Ureter (tissue), 1 donor: Measurements from ENCODE around the gene RAET1L. TPM values are rescaled to one million over a fixed set of nuclear protein-coding genes. Genes with fewer than 3 reads are reported as not detected.
"Not testable (repeated sequence)": the region's sequence is repeated elsewhere in the genome, so short reads cannot be mapped to it uniquely, and the experiment has no call there.

Experiments used
- DNase-seq: peaks from one replicate; pipeline ENCODE4 v3.0.0-alpha.2; 2020; ENCODE audit warnings: low spot score
- total RNA-seq: library from RNA; stranded (reverse); gene quantifications from one replicate; pipeline ENCODE4 v1.2.4, GENCODE V29; 2023
- donor health status: DM: yes; HTN: yes; CAD: no.

Gene RAET1L
- total RNA-seq, 1 donor from 2014 or later: not detected

DNA sequence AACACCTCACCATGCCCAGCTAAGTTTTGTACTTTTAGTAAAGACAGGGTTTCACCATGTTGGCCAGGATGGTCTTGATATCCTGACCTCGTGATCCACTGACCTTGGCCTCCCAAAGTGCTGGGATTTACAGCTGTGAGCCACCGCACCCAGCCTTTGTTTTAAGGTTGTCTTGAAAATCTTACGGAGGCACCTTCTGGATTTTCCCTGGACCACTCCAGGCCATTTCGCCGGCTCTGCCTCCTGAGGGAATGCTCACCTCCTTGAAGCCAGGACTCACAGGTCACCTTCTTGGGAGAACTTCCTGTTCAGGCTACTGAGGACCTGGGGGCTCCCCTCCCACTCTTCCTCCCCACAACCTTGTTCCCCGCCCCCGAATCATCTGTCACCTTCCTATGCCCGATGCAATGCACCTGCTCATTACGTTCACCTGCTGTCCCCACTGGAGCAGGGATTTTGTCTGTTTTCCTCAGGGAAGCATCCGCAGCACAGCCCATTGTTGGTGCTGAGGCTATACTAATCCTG, 19.4 kb upstream of the RAET1L start:
- no peak for DNase-seq

- DNase-seq: no peak
Measured at GRCh38 chr6:150043501-150044412, 18.4 kb upstream of the RAET1L start.

- DNase-seq: no peak
Measured at GRCh38 chr6:150043096-150043495, 17.8 kb upstream of the RAET1L start.

- no peak for DNase-seq
Measured at GRCh38 chr6:150038202-150039062, 13.1 kb upstream of the RAET1L start.

DNA sequence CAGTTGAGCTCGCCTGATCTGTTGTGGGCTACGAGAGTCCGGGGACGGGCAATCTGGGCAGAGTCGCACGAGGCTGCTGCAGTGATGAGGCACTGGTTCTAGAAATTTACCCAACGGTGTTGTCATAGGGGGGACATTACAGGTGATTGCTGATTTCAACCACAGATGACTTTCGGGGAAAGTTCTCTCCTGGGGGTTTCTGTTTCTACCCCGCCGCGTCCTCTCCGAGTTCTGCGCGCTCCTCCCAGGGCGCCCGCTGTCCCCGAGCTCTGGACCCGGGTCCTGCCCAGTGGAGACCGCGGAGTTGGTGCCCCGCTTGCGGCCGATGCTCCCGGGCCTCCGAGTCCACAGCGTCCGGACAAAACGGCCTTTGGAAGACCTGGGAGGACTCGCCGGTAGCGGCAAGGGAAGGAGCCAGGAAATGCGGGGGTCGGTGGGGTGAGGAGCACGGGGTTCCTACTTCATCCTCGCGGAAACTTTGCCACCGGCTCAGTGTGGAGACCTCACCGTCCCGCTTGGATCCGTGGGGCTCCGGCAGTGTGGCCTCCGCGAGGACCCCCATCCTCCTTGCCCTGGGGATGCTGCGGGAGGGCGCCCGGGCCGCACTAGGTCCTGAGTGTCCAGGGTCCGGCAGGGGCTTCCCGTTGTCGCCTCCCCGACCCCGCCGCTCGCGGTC, 12.3 kb upstream of the RAET1L start:
- no peak for DNase-seq

DNA sequence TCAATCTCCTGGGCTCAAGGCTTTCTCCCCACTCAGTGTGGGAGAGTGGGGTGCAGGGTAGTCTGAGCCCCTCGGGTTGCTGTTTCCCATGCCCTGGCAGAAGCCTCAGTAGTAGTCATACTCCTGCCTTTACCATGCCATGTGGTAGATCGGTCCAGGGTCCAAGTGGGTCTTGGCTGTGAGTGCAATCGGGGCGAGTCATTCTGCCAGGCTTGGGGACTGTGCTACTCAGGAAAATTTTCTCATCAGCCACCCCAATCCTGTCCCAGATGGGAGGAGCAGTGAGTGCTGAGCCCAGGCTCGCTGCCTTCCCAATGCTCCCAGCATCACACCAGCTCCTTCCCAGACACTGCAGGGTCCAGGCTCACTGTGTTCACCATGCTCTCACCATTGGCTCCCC, 10.7 kb upstream of the RAET1L start:
- DNase-seq: no peak

DNA sequence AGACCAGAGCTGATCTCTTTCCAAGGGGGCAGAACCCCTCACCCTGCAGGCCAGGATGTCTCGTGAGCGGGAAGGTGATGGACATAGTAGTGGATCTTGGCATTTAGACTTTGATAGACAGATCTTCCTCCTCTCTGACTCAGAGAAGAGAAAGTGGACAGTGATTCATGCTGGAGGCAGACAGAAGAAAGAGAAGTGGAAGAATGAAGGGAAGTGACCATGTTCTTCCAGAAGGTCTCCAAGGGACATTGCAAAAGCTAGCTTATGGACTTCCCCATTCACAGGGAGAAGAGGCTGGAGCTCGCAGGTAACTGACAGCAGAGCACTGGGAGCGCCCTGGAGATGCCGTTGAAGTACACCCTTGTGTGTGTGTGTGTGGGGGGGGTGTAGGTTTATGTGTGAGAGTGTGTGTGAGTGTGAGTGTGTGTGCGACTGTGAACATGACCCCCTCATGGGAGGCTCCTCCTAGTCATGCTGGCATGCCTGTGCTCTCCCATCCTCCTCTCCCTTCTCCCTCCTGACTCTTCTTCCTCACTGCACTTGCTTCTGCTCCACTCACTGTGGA, 8.0 kb upstream of the RAET1L start:
- no peak for DNase-seq

GRCh38 chr6:150032598-150032997, 7.3 kb upstream of the RAET1L start:
- DNase-seq: no peak

- no peak for DNase-seq
Measured at GRCh38 chr6:150030611-150031010, 5.3 kb upstream of the RAET1L start.

DNA sequence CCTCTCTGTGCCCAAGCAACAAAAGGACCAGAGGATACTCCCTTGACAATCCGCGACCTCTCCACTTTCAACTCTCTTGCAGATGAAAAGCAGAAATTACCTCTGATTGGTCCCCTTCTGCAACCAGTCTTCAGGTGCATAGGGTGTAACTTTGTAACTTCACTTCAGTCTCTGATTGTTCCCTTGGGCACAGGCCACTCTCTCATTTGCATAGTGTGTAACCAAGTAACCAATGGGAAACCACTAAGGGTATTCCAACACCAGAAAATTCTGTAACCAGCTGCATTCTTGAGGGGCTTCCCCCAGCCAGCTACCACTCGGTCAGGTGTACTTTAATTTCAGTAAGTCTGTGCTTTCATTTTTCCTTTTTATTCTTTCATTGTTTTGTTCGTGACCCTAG, 4.4 kb upstream of the RAET1L start:
- DNase-seq: no peak

GRCh38 chr6:150029276-150029675, 3.9 kb upstream of the RAET1L start:
- DNase-seq: no peak

DNA sequence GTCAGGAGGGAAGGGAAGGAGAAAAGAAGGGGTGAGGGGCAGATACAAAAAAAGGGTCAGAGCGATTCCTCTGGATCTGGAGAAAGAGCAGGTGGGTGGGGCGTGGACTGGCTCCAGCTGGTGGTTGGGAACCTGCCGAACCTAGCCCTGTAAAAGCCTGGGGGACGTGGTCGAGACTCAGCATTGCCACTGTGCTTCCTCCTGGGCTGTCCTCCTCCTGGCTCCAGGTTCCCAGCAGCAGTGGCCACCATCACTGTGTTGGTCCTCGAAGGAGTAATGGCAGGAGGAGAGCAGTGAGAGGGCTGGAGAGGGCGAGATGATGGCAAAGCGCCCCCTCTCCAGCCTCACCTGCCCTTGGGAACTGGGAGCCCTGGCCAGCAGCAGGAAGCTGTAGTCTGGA, 3.5 kb upstream of the RAET1L start:
- DNase-seq: no peak

- no peak for DNase-seq
Measured at GRCh38 chr6:150027806-150028565, 2.7 kb upstream of the RAET1L start.

- no peak for DNase-seq
Measured at GRCh38 chr6:150026976-150027805, 1.9 kb upstream of the RAET1L start.

GRCh38 chr6:150024646-150025155, 631 bp downstream of the RAET1L start:
- DNase-seq: no peak

- DNase-seq: not testable (repeated sequence)
Measured at GRCh38 chr6:150024021-150024420, 1.3 kb downstream of the RAET1L start.

DNA sequence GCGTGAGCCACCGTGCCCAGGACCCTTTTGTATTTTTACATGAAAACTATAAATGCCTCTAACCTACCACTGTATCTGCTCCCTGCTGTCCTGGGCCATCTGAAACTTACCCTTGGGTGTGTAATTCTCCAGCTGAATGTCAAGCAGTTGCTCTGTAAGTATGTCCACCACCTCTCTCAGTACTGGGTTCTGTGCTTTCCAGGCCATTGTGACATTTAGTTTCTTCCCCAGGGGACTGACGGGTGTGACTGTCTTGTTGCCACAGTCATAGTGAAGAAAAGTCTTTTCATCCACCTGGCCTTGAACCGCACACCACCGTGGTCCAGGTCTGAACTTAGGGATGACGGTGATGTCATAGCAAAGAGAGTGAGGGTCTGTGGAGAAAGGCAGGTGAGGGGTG, 3.5 kb downstream of the RAET1L start:
- not testable (repeated sequence) for DNase-seq

- DNase-seq: no peak
Measured at GRCh38 chr6:150018846-150019580, 6.3 kb downstream of the RAET1L start.

- DNase-seq: not testable (repeated sequence)
Measured at GRCh38 chr6:150017186-150017521, 8.2 kb downstream of the RAET1L start.
